ENCODE results near the gene C4orf50. TPM values are rescaled to one million over a fixed set of nuclear protein-coding genes. Genes with fewer than 3 reads are reported as not detected.
A peak's percentile ranks its signal among the peaks of the same experiment; 100 is the strongest.

Gene C4orf50
- total RNA-seq, 1 donor from 2014 or later, result 0.16 TPM

DNA sequence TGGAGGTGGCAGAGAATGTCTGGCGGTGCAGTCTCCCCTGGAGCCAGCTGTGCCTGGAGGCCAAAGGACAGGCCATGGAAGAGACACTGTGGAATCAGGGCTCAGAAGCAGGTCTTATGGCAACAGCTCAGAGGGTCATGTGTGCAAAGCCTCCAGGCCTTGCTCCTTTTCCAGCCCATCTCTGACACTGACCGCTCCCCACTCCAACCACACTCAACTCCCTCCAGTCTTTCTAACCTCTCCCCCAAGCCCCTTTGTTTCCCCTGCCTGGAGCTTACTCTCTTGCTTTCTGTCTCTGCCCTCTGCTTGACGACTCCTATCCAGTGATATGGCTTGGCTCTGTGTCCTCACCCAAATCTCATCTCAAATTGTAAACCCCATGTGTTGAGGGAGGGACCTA lies 91.1 kb downstream of the C4orf50 start:
- Mint-ChIP-seq H3K36me3 (ENCODE audit: low read depth, unreplicated experiment) (peaks cover 2% of the 10 kb centered on the region), H3K27ac (ENCODE audit: unreplicated experiment) (no peak overlapping the region), H3K27me3 (ENCODE audit: low read depth, unreplicated experiment) (peaks cover 64% of the 10 kb centered on the region), H3K9me3 (ENCODE audit: unreplicated experiment) (peaks cover 1% of the 10 kb centered on the region), H3K4me1 (ENCODE audit: low read depth, unreplicated experiment) (peaks cover 11% of the 10 kb centered on the region), H3K4me3 (ENCODE audit: unreplicated experiment) (no peak overlapping the region)
- no peak overlapping the region for H2AFZ ChIP-seq (ENCODE audit: low read depth, low read length)
- no peak overlapping the region for H3K4me3 ChIP-seq (ENCODE audit: insufficient read depth, low read depth, low read length)
- no peak overlapping the region for H3K27ac ChIP-seq (ENCODE audit: low read depth, low read length)
- no peak overlapping the region for H3K4me2 ChIP-seq (ENCODE audit: low read length)
- FAIRE-seq, result no peak
- H3K36me3 ChIP-seq (ENCODE audit: insufficient read depth, low read length), result no peaks in the 10 kb centered on the region
- no peaks in the 10 kb centered on the region for H3K4me1 ChIP-seq (ENCODE audit: insufficient read depth, low read length)
- TF ChIP-seq EZH2 (IDR thresholded peaks at IDR 0.05; ENCODE audit: insufficient read depth, low read length), result no peak
- TF ChIP-seq, protein P1, sequence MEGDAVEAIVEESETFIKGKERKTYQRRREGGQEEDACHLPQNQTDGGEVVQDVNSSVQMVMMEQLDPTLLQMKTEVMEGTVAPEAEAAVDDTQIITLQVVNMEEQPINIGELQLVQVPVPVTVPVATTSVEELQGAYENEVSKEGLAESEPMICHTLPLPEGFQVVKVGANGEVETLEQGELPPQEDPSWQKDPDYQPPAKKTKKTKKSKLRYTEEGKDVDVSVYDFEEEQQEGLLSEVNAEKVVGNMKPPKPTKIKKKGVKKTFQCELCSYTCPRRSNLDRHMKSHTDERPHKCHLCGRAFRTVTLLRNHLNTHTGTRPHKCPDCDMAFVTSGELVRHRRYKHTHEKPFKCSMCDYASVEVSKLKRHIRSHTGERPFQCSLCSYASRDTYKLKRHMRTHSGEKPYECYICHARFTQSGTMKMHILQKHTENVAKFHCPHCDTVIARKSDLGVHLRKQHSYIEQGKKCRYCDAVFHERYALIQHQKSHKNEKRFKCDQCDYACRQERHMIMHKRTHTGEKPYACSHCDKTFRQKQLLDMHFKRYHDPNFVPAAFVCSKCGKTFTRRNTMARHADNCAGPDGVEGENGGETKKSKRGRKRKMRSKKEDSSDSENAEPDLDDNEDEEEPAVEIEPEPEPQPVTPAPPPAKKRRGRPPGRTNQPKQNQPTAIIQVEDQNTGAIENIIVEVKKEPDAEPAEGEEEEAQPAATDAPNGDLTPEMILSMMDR (IDR thresholded peaks at IDR 0.05; ENCODE audit: insufficient read depth, low read depth, low read length), result no peak
- H3K79me2 ChIP-seq (ENCODE audit: insufficient read depth, low read length), result no peaks in the 10 kb centered on the region
- no peaks in the 10 kb centered on the region for H4K20me1 ChIP-seq (ENCODE audit: insufficient read depth, low read length)
- H3K9me3 ChIP-seq (ENCODE audit: insufficient read depth, low read depth, low read length), result no peaks in the 10 kb centered on the region
- H3K9ac ChIP-seq (ENCODE audit: low read length), result no peak overlapping the region
- H3K27me3 ChIP-seq (ENCODE audit: insufficient read depth, low read length), result peaks cover 15% of the 10 kb centered on the region
- DNase-seq (ENCODE audit: low read depth), result no peak

DNA sequence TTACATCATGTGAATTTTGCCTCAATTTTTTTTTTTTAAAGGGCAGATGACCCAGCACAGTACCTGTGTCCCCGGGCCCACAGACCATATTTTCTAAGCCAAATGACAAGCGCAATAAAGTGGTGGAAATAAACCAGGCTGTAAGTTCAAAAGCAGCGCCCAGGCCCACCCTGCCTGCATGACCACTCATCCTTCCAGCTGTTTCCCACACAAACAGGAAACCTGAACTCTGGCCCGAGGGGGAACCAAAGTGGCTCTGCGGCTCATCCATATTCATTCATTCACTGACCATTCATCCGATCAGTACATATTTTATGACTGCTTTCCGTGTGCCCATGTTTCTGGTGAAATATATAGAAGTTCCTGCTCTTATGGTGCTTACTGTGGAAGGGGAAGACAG lies 91.6 kb downstream of the C4orf50 start:
- Mint-ChIP-seq H3K27ac (ENCODE audit: unreplicated experiment) (no peak overlapping the region), H3K27me3 (ENCODE audit: low read depth, unreplicated experiment) (peaks cover 65% of the 10 kb centered on the region), H3K9me3 (ENCODE audit: unreplicated experiment) (peaks cover 1% of the 10 kb centered on the region), H3K4me3 (ENCODE audit: unreplicated experiment) (no peak overlapping the region), H3K4me1 (ENCODE audit: low read depth, unreplicated experiment) (peaks cover 12% of the 10 kb centered on the region), H3K36me3 (ENCODE audit: low read depth, unreplicated experiment) (peaks cover 2% of the 10 kb centered on the region)
- Histone ChIP-seq H3K27me3 (ENCODE audit: insufficient read depth, low read length) (peaks cover 15% of the 10 kb centered on the region), H2AFZ (ENCODE audit: low read depth, low read length) (no peak overlapping the region), H3K9ac (ENCODE audit: low read length) (no peak overlapping the region), H3K4me1 (ENCODE audit: insufficient read depth, low read length) (no peaks in the 10 kb centered on the region), H3K36me3 (ENCODE audit: insufficient read depth, low read length) (no peaks in the 10 kb centered on the region), H3K79me2 (ENCODE audit: insufficient read depth, low read length) (no peaks in the 10 kb centered on the region), H3K4me2 (ENCODE audit: low read length) (no peak overlapping the region), H4K20me1 (ENCODE audit: insufficient read depth, low read length) (no peaks in the 10 kb centered on the region), H3K4me3 (ENCODE audit: insufficient read depth, low read depth, low read length) (no peak overlapping the region), H3K27ac (ENCODE audit: low read depth, low read length) (no peak overlapping the region), H3K9me3 (ENCODE audit: insufficient read depth, low read depth, low read length) (no peaks in the 10 kb centered on the region)
- no peak for TF ChIP-seq EZH2 (IDR thresholded peaks at IDR 0.05; ENCODE audit: insufficient read depth, low read length)
- TF ChIP-seq, protein P1 (IDR thresholded peaks at IDR 0.05; ENCODE audit: insufficient read depth, low read depth, low read length), result no peak
- DNase-seq (ENCODE audit: low read depth), result no peak
- FAIRE-seq, result no peak

DNA sequence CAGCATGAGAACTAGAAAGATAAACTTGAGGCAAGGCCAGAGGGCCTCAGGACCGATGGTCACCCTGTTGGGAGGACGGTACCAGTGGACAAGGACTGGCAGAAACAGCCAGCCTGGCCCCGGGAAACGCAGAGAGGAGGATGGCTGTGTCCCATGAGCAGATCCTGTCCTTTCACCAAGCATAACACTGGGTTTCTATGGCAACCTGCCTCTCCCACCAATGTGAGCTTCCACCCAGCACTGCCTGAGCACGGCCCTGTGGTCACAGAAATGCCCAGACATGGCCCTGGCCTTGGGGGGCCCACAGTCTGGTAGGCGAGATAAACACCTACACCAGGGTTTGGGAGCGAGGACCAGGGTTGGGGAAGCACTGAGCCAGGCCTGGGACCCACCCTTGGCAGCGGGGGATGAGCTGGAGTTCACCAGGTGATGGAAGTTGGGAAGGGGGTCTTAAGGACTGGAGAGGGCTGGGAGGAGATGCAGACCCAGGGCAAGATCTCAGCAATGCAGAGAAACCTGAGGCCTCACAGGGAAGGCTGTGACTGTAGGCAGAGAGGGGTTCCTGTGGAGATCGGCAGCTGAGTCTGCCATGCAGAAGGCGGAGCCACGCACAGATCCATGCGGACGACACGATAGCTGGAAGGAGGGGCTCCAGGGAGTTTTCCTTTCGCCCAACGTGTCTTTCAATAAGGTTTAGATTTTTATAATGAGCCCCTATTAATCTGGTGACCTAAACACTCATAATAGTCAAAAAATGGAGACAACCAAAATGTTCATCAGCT lies 92.6 kb downstream of the C4orf50 start:
- no peaks in the 10 kb centered on the region for H3K9me3 ChIP-seq (ENCODE audit: insufficient read depth, low read depth, low read length)
- H3K4me2 ChIP-seq (ENCODE audit: low read length), result no peak overlapping the region
- H3K4me1 ChIP-seq (ENCODE audit: insufficient read depth, low read length), result no peaks in the 10 kb centered on the region
- Mint-ChIP-seq H3K9me3 (ENCODE audit: unreplicated experiment) (peaks cover 1% of the 10 kb centered on the region), H3K27ac (ENCODE audit: unreplicated experiment) (peak overlapping the region; percentile 26), H3K36me3 (ENCODE audit: low read depth, unreplicated experiment) (peaks cover 2% of the 10 kb centered on the region), H3K4me1 (ENCODE audit: low read depth, unreplicated experiment) (peaks cover 16% of the 10 kb centered on the region), H3K4me3 (ENCODE audit: unreplicated experiment) (no peak overlapping the region), H3K27me3 (ENCODE audit: low read depth, unreplicated experiment) (peaks cover 64% of the 10 kb centered on the region)
- no peak for DNase-seq (ENCODE audit: low read depth)
- H3K36me3 ChIP-seq (ENCODE audit: insufficient read depth, low read length), result no peaks in the 10 kb centered on the region
- H3K4me3 ChIP-seq (ENCODE audit: insufficient read depth, low read depth, low read length), result no peak overlapping the region
- H4K20me1 ChIP-seq (ENCODE audit: insufficient read depth, low read length), result no peaks in the 10 kb centered on the region
- H2AFZ ChIP-seq (ENCODE audit: low read depth, low read length), result no peak overlapping the region
- no peak for TF ChIP-seq EZH2 (IDR thresholded peaks at IDR 0.05; ENCODE audit: insufficient read depth, low read length)
- TF ChIP-seq, protein P1 (IDR thresholded peaks at IDR 0.05; ENCODE audit: insufficient read depth, low read depth, low read length), result no peak
- H3K27ac ChIP-seq (ENCODE audit: low read depth, low read length), result no peak overlapping the region
- FAIRE-seq, result no peak
- H3K27me3 ChIP-seq (ENCODE audit: insufficient read depth, low read length), result peaks cover 14% of the 10 kb centered on the region
- no peaks in the 10 kb centered on the region for H3K79me2 ChIP-seq (ENCODE audit: insufficient read depth, low read length)
- H3K9ac ChIP-seq (ENCODE audit: low read length), result no peak overlapping the region

Data from astrocyte (in vitro differentiated cells and primary cell).